B cell (primary cell): ENCODE measurements around the gene TMEM108. TPM values are rescaled to one million over a fixed set of nuclear protein-coding genes. Genes with fewer than 3 reads are reported as not detected.

ENCODE experiments used
- ATAC-seq: fragments of 200-7000 bp; cut with Tn5 transposase; one replicate; pipeline ENCODE4 v1.10.0; 2021; ENCODE audit warnings: low read depth, mild to moderate bottlenecking, moderate number of reproducible peaks, moderate library complexity
- CTCF ChIA-PET: fragments of 350-600 bp; sonication (Branson Sonifier 250); formaldehyde crosslinking; loops from one replicate; lab custom pipeline; 2021; ENCODE audit warnings: antibody characterized with exemption, inconsistent platforms; lab: Charles Lee
- POLR2A ChIA-PET: fragments of 350-600 bp; sonication (Branson Sonifier 250); formaldehyde crosslinking; loops from one replicate; lab custom pipeline; 2021; ENCODE audit warnings: antibody characterized with exemption; lab: Charles Lee
- DNase-seq: peaks from one replicate; pipeline ENCODE4 v3.0.0; 2013
- H2AFZ ChIP-seq: 2 replicates; pipeline ENCODE4 v1.6.1; 2012; ENCODE audit warnings: mild to moderate bottlenecking, low read depth, low read length; ENCODE audit not compliant: insufficient read depth, poor library complexity, severe bottlenecking
- H3K27ac ChIP-seq, 2 donors: 1 replicate in 1 of 2; 2 replicates in 1 of 2; pipeline ENCODE4 v1.5.1; 2012 to 2013; ENCODE audit warnings: low read length in 2 of 2, mild to moderate bottlenecking in 2 of 2, moderate library complexity in 1 of 2
- H3K27me3 ChIP-seq, 4 experiments: fragments of 200-600 bp in 1 of 4; sonication (generic) in 1 of 4; replicated peaks in 1 of 4; 1 replicate in 2 of 4; 2 replicates in 2 of 4; pipeline versions ENCODE4 v1.6.1 to v1.7.0; 2013 to 2016; ENCODE audit warnings: low read length in 3 of 4, mild to moderate bottlenecking in 2 of 4, mixed read lengths in 1 of 4, moderate library complexity in 1 of 4; ENCODE audit not compliant: insufficient read depth in 4 of 4, control insufficient read depth in 3 of 4; ENCODE audit errors: control extremely low read depth in 1 of 4
- H3K36me3 ChIP-seq, 2 experiments: replicated peaks in 1 of 2; 1 replicate in 1 of 2; 2 replicates in 1 of 2; pipeline versions ENCODE4 v1.6.1 to v1.7.1; 2013; ENCODE audit warnings: low read length in 1 of 2; ENCODE audit not compliant: insufficient read depth in 2 of 2, control insufficient read depth in 1 of 2; ENCODE audit errors: control extremely low read depth in 1 of 2, extremely low read depth in 1 of 2
- H3K4me1 ChIP-seq, 2 donors: fragments of 200-600 bp in 1 of 2; sonication (generic) in 1 of 2; 1 replicate in 1 of 2; 2 replicates in 1 of 2; pipeline versions ENCODE4 v1.5.1 to v1.6.1; 2013 to 2017; ENCODE audit warnings: low read length in 2 of 2; ENCODE audit not compliant: control insufficient read depth in 2 of 2, insufficient read depth in 2 of 2
- H3K4me2 ChIP-seq: replicated peaks from 2 replicates; pipeline ENCODE3; 2012; ENCODE audit warnings: mild to moderate bottlenecking, low read depth, low read length; ENCODE audit not compliant: poor library complexity, severe bottlenecking
- H3K4me3 ChIP-seq, 5 experiments: fragments of 200-600 bp in 1 of 5; sonication (generic) in 1 of 5; 1 replicate in 3 of 5; 2 replicates in 2 of 5; pipeline versions ENCODE4 v1.5.1 to v1.7.0; 2011 to 2016; ENCODE audit warnings: low read length in 4 of 5, mild to moderate bottlenecking in 4 of 5, low read depth in 2 of 5, control low read depth in 1 of 5, moderate library complexity in 1 of 5; ENCODE audit not compliant: insufficient read depth in 1 of 5; ENCODE audit errors: control extremely low read depth in 1 of 5, extremely low read depth in 1 of 5
- H3K79me2 ChIP-seq: fragments of 200-600 bp; sonication (generic); one replicate; pipeline ENCODE4 v1.6.0; 2016; ENCODE audit warnings: low read length; ENCODE audit not compliant: control insufficient read depth, insufficient read depth
- H3K9ac ChIP-seq: fragments of 200-600 bp; sonication (generic); 2 replicates; pipeline ENCODE4 v1.6.1; 2017; ENCODE audit warnings: mild to moderate bottlenecking, low read length, moderate library complexity
- H3K9me3 ChIP-seq, 3 donors: one replicate each; pipeline versions ENCODE4 v1.6.1 to v1.7.1; 2013; ENCODE audit warnings: low read length in 2 of 3; ENCODE audit not compliant: control insufficient read depth in 2 of 3, insufficient read depth in 1 of 3; ENCODE audit errors: control extremely low read depth in 1 of 3
- H4K20me1 ChIP-seq: 2 replicates; pipeline ENCODE4 v1.6.0; 2012; ENCODE audit warnings: mild to moderate bottlenecking, low read length; ENCODE audit not compliant: insufficient read depth, control insufficient read depth, poor library complexity, severe bottlenecking
- H3K27ac Mint-ChIP-seq: one replicate; pipeline ENCODE4 v1.8.0; 2021; ENCODE audit warnings: mixed read lengths
- H3K27me3 Mint-ChIP-seq: one replicate; pipeline ENCODE4 v1.8.0; 2021; ENCODE audit warnings: mixed read lengths
- H3K4me1 Mint-ChIP-seq: one replicate; pipeline ENCODE4 v1.8.0; 2021; ENCODE audit warnings: mixed read lengths
- H3K4me3 Mint-ChIP-seq: one replicate; pipeline ENCODE4 v1.8.0; 2021; ENCODE audit warnings: mixed read lengths
- H3K9me3 Mint-ChIP-seq: one replicate; pipeline ENCODE4 v1.8.0; 2022; ENCODE audit warnings: mixed read lengths; ENCODE audit not compliant: insufficient read depth
- CTCF ChIP-seq: fragments of 200-600 bp; IDR thresholded peaks from one replicate; pipeline ENCODE4 v1.8.0; 2022; ENCODE audit warnings: antibody characterized with exemption, mild to moderate bottlenecking
- EZH2 ChIP-seq: IDR thresholded peaks from 2 replicates; pipeline ENCODE4 v1.6.1; 2012; ENCODE audit warnings: borderline replicate concordance, low read depth, mild to moderate bottlenecking, moderate library complexity, low read length; ENCODE audit not compliant: insufficient read depth, poor library complexity, severe bottlenecking
- WGBS: methylation state at CpG from one replicate; pipeline ENCODE4 v1.1.5; 2013; ENCODE audit warnings: missing lambda C conversion rate; ENCODE audit not compliant: insufficient coverage; 5-methylcytosine and 5-hydroxymethylcytosine counted together
- intact Hi-C: fragments of 100-400 bp; cut with micrococcal nuclease; formaldehyde crosslinking; loops from one replicate; pipeline ENCODE4 v1.10.0; 2022
- polyA plus RNA-seq: library from polyadenylated mRNA; depleted of rRNA; stranded (reverse); fragments of >200 nt; gene quantifications from 2 replicates; pipeline ENCODE4 v1.2.3, GENCODE V29; 2012
- total RNA-seq, 2 donors: library from RNA; stranded (reverse); fragments of 120-200 nt in 1 of 2; gene quantifications; 1 replicate in 1 of 2; 2 replicates in 1 of 2; pipeline versions ENCODE4 v1.2.3 to v1.2.4, GENCODE V29; 2013 to 2022

TMEM108 gene
- total and polyA plus RNA-seq, 2 donors (not counting 1 experiment from before 2014, with no cell fraction given), result not detected

GRCh38 chr3:133196527-133196926 is 158.3 kb downstream of the TMEM108 start:
- Histone ChIP-seq H3K79me2 (no peaks in the 10 kb centered on the region), H3K27me3 (peaks cover 0 to 3% (median 0%) of the 10 kb centered on the region in 4 experiments), H3K36me3 (no peaks in the 10 kb centered on the region), H4K20me1 (no peaks in the 10 kb centered on the region), H3K4me3 (no peak overlapping the region), H2AFZ (no peak overlapping the region), H3K4me1 (no peaks in the 10 kb centered on the region), H3K9ac (no peak overlapping the region), H3K9me3 (peaks cover 0 to 4% (median 0%) of the 10 kb centered on the region in 3 donors), H3K4me2 (no peak overlapping the region), H3K27ac (no peak overlapping the region)
- CTCF ChIA-PET, result no interaction called here
- ATAC-seq, result no peak
- intact Hi-C loops, result no loop called here
- 71% methylated on average over 3 of the region's 3 CpGs for WGBS
- peaks cover 2% of the 10 kb centered on the region for H3K9me3 Mint-ChIP-seq
- POLR2A ChIA-PET, result no interaction called here
- H3K27me3 Mint-ChIP-seq, result peaks cover 10% of the 10 kb centered on the region
- DNase-seq, result no peak
- H3K4me3 Mint-ChIP-seq, result no peak overlapping the region
- H3K4me1 Mint-ChIP-seq, result no peaks in the 10 kb centered on the region
- TF ChIP-seq CTCF, result no peak
- no peak for TF ChIP-seq EZH2
- no peak overlapping the region for H3K27ac Mint-ChIP-seq

GRCh38 chr3:133197619-133198018 is 159.4 kb downstream of the TMEM108 start:
- no peaks in the 10 kb centered on the region for H3K79me2 ChIP-seq
- H3K27me3 ChIP-seq, result no peaks in the 10 kb centered on the region
- intact Hi-C loops, result no loop called here
- Mint-ChIP-seq H3K4me3 (no peak overlapping the region), H3K9me3 (peaks cover 3% of the 10 kb centered on the region), H3K27ac (no peak overlapping the region), H3K4me1 (no peaks in the 10 kb centered on the region), H3K27me3 (peaks cover 3% of the 10 kb centered on the region)
- no peak overlapping the region for H2AFZ ChIP-seq
- H3K9ac ChIP-seq, result no peak overlapping the region
- no peak overlapping the region for H3K27ac ChIP-seq
- H3K9me3 ChIP-seq, result peaks cover 0 to 4% (median 0%) of the 10 kb centered on the region in 3 donors
- POLR2A ChIA-PET, result no interaction called here
- H4K20me1 ChIP-seq, result no peaks in the 10 kb centered on the region
- no peak overlapping the region for H3K4me3 ChIP-seq
- ATAC-seq (no peak), DNase-seq (no peak)
- WGBS, result 86% methylated on average over 1 of the region's 1 CpG
- no peak overlapping the region for H3K4me2 ChIP-seq
- no peaks in the 10 kb centered on the region for H3K36me3 ChIP-seq
- CTCF ChIA-PET, result no interaction called here
- no peak for TF ChIP-seq EZH2
- no peak for TF ChIP-seq CTCF
- no peaks in the 10 kb centered on the region for H3K4me1 ChIP-seq
